Karpas-422 (cell line): ENCODE data around the gene MCTP2. TPM values are rescaled to one million over a fixed set of nuclear protein-coding genes. Genes with fewer than 3 reads are reported as not detected.

Source experiments
- DNase-seq: peaks from one replicate; pipeline ENCODE4 v3.0.0-alpha.2; 2015
- H2AFZ ChIP-seq: fragments of 200-600 bp; sonication (generic); 2 replicates; pipeline ENCODE4 v1.6.1; 2014; ENCODE audit warnings: antibody characterized with exemption, low read length, mixed read lengths
- H3K27ac ChIP-seq: fragments of 200-600 bp; sonication (generic); 2 replicates; pipeline ENCODE4 v1.5.1; 2014; ENCODE audit warnings: mild to moderate bottlenecking, low read length, moderate library complexity
- H3K27me3 ChIP-seq: fragments of 200-600 bp; sonication (generic); 2 replicates; pipeline ENCODE4 v1.6.1; 2014; ENCODE audit warnings: low read length, mixed read lengths
- H3K36me3 ChIP-seq: fragments of 200-600 bp; sonication (generic); 2 replicates; pipeline ENCODE4 v1.6.1; 2014; ENCODE audit warnings: low read length, mixed read lengths; ENCODE audit not compliant: insufficient read depth
- H3K4me1 ChIP-seq: fragments of 200-600 bp; sonication (generic); 2 replicates; pipeline ENCODE4 v1.6.1; 2014; ENCODE audit warnings: mild to moderate bottlenecking, low read length, mixed read lengths
- H3K4me2 ChIP-seq: fragments of 200-600 bp; sonication (generic); 2 replicates; pipeline ENCODE4 v1.6.1; 2014; ENCODE audit warnings: low read length, low read depth, mild to moderate bottlenecking; ENCODE audit not compliant: poor library complexity, severe bottlenecking
- H3K4me3 ChIP-seq: fragments of 200-600 bp; sonication (generic); 2 replicates; pipeline ENCODE4 v1.5.1; 2014; ENCODE audit warnings: mild to moderate bottlenecking, antibody characterized with exemption, low read length, mixed read lengths
- H3K79me2 ChIP-seq: fragments of 200-600 bp; sonication (generic); 2 replicates; pipeline ENCODE4 v1.6.1; 2014; ENCODE audit warnings: mild to moderate bottlenecking, low read length, mixed read lengths
- H3K9ac ChIP-seq: fragments of 200-600 bp; sonication (generic); 2 replicates; pipeline ENCODE4 v1.6.0; 2014; ENCODE audit warnings: low read length
- H3K9me2 ChIP-seq: fragments of 200-600 bp; sonication (generic), shearing (Covaris generic); replicated peaks from 2 replicates; pipeline ENCODE4 v1.6.0; 2014; ENCODE audit warnings: mild to moderate bottlenecking, low read length, moderate library complexity; ENCODE audit not compliant: insufficient read depth
- H3K9me3 ChIP-seq: fragments of 300-700, 200-600 bp; sonication (generic); 2 replicates; pipeline ENCODE4 v1.6.1; 2014; ENCODE audit warnings: low read length, mixed read lengths
- H4K20me1 ChIP-seq: fragments of 200-600 bp; sonication (generic); 2 replicates; pipeline ENCODE4 v1.6.1; 2014; ENCODE audit warnings: mild to moderate bottlenecking, antibody characterized with exemption, low read length, low read depth; ENCODE audit not compliant: insufficient read depth
- total RNA-seq: library from RNA; depleted of rRNA; stranded (reverse); fragments of >200 nt; shearing (Covaris generic); gene quantifications from 2 replicates; pipeline ENCODE4 v1.2.3, GENCODE V29; 2014; ENCODE audit warnings: low replicate concordance

The MCTP2 gene
- total RNA-seq, 1 experiment from 2014 or later = 58.9 TPM

GRCh38 chr15:94432279-94432678 is 200.9 kb downstream of the MCTP2 start:
- no peaks in the 10 kb centered on the region for H3K36me3 ChIP-seq
- no peak overlapping the region for H2AFZ ChIP-seq
- no peak overlapping the region for H3K27ac ChIP-seq
- H3K79me2 ChIP-seq = no peaks in the 10 kb centered on the region
- H3K9ac ChIP-seq = no peak overlapping the region
- H3K9me2 ChIP-seq = no peaks in the 10 kb centered on the region
- H4K20me1 ChIP-seq = no peaks in the 10 kb centered on the region
- no peaks in the 10 kb centered on the region for H3K27me3 ChIP-seq
- DNase-seq = no peak
- no peak overlapping the region for H3K4me2 ChIP-seq
- H3K9me3 ChIP-seq = no peaks in the 10 kb centered on the region
- H3K4me3 ChIP-seq = no peak overlapping the region
- H3K4me1 ChIP-seq = no peaks in the 10 kb centered on the region

DNA sequence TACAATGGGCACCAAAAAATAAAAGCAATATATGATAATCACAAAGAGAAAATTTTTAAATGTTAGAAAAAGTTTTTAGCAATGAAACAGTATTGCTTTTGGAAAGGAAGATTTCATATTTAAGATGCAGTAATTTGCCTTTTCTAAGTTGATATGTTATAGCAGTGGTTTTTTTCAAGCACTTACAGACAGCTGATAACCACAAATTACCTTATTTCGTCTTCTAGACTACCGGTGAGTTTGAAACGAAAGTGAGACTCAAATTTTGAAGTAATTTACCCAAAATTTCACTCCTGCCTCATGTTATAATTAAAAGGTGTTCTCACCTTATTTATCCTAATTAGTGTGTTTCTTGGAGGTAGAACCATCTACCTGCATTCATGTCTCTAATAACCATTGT is 207.8 kb downstream of the MCTP2 start:
- H3K9me3 ChIP-seq = no peaks in the 10 kb centered on the region
- H4K20me1 ChIP-seq = no peaks in the 10 kb centered on the region
- no peaks in the 10 kb centered on the region for H3K36me3 ChIP-seq
- no peaks in the 10 kb centered on the region for H3K27me3 ChIP-seq
- H3K4me3 ChIP-seq = no peak overlapping the region
- H3K9ac ChIP-seq = no peak overlapping the region
- H2AFZ ChIP-seq = no peak overlapping the region
- no peak for DNase-seq
- no peaks in the 10 kb centered on the region for H3K4me1 ChIP-seq
- no peak overlapping the region for H3K27ac ChIP-seq
- H3K79me2 ChIP-seq = no peaks in the 10 kb centered on the region
- no peaks in the 10 kb centered on the region for H3K9me2 ChIP-seq
- H3K4me2 ChIP-seq = no peak overlapping the region

- Histone ChIP-seq H3K9me2 (no peaks in the 10 kb centered on the region), H3K36me3 (no peaks in the 10 kb centered on the region), H3K79me2 (no peaks in the 10 kb centered on the region), H4K20me1 (no peaks in the 10 kb centered on the region), H3K9me3 (no peaks in the 10 kb centered on the region), H3K9ac (no peak overlapping the region), H3K4me3 (no peak overlapping the region), H3K4me1 (no peaks in the 10 kb centered on the region), H2AFZ (no peak overlapping the region), H3K4me2 (no peak overlapping the region), H3K27me3 (no peaks in the 10 kb centered on the region), H3K27ac (no peak overlapping the region)
- DNase-seq = no peak
Observed at GRCh38 chr15:94441760-94442159, 210.4 kb downstream of the MCTP2 start.

DNA sequence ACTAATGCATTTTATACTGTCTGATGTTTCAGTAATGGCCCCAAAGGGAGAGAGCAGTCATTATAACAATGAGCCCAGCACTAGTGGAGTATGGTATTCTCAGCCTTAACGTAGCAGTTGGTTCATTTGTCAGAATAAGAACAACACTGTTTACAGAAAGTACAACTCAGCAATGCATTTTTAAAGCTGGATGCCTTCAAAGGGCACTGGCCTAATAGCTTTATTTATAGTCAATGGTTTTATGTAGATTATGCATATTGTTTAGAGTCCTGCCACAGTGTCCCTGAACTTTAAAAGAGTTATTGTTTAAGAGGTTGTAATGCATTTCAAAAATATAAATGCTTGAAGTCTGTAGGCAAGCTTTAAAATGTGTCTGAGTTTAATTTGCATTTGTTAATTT is 211.1 kb downstream of the MCTP2 start:
- H3K4me2 ChIP-seq = no peak overlapping the region
- no peak overlapping the region for H3K9ac ChIP-seq
- H3K27me3 ChIP-seq = no peaks in the 10 kb centered on the region
- no peaks in the 10 kb centered on the region for H3K36me3 ChIP-seq
- no peaks in the 10 kb centered on the region for H3K9me2 ChIP-seq
- no peaks in the 10 kb centered on the region for H3K9me3 ChIP-seq
- no peak overlapping the region for H3K4me3 ChIP-seq
- no peak overlapping the region for H2AFZ ChIP-seq
- no peaks in the 10 kb centered on the region for H3K79me2 ChIP-seq
- no peak overlapping the region for H3K27ac ChIP-seq
- no peak for DNase-seq
- H4K20me1 ChIP-seq = no peaks in the 10 kb centered on the region
- H3K4me1 ChIP-seq = no peaks in the 10 kb centered on the region

DNA sequence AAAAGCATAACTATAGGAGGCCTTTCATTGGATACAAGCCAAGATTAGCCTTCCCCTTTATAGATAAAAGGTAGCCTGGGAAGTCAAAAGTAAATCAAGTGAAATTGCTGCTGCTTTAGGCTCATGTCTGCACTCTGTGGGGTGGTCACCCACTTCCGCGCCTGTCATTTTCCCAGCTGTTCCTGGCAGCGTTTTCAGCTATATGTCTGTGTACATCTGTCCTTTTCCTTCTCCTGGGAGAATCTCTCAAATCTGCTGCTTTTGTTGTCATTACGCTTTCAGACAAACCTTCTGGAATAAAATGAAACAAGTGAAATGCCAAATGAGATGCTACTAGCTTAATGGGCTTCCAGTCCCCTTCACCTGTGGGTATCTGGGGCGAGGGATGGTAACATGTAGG is 211.8 kb downstream of the MCTP2 start:
- no peak overlapping the region for H3K4me3 ChIP-seq
- no peaks in the 10 kb centered on the region for H4K20me1 ChIP-seq
- H3K9me2 ChIP-seq = no peaks in the 10 kb centered on the region
- H3K79me2 ChIP-seq = no peaks in the 10 kb centered on the region
- H3K4me2 ChIP-seq = no peak overlapping the region
- H3K27me3 ChIP-seq = no peaks in the 10 kb centered on the region
- no peak for DNase-seq
- H3K27ac ChIP-seq = no peak overlapping the region
- no peaks in the 10 kb centered on the region for H3K9me3 ChIP-seq
- H3K9ac ChIP-seq = no peak overlapping the region
- no peaks in the 10 kb centered on the region for H3K4me1 ChIP-seq
- H3K36me3 ChIP-seq = no peaks in the 10 kb centered on the region
- no peak overlapping the region for H2AFZ ChIP-seq

DNA sequence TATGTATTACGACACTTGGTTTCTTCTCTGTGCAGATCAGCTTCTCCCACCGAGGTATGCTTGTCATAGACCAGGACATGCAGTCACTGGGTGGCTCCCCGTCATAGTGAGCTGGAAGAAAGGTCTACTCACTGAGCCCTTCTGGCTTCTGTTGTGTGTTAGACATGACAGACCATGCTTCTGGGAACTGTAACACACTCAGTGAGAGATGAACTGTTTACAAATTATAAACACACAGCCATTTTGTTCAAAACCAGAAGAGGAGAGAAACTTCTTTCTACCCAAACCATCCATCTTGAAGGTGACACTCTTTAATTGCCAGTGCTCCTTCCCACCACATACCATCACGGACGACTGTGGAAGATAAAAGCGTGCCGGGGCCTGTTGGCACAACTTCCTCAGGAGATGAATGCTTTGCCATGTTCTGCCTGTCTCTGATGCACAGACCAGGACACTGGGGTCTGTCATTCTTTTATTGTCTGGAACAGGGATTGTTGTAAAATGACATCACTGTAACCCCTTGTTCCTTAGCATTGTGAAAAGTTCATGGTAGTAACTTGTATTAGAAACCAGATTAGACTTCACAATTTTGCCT is 214.3 kb downstream of the MCTP2 start:
- H3K4me3 ChIP-seq = no peak overlapping the region
- DNase-seq = no peak

DNA sequence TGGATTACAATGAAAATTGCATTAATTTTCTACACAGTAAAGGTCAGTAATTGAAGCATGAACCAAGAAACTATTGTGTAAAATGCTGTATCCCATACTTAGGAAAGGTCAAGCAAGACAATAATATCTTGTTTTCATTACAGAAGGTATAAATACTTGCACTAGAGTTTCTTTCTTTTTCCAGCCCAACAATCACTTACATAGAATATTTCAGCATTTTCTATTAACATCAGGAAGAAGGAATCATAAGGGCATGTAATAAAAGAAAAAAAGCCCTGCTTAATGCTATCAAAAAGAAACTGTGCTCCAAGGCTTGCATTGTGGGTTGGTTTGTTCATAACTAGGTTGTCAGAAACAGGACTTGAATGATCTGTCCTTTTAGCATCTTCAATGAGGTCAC is 215.1 kb downstream of the MCTP2 start:
- no peak for DNase-seq
- Histone ChIP-seq H3K36me3 (no peaks in the 10 kb centered on the region), H2AFZ (no peak overlapping the region), H3K27me3 (no peaks in the 10 kb centered on the region), H3K9me3 (no peaks in the 10 kb centered on the region), H4K20me1 (no peaks in the 10 kb centered on the region), H3K9me2 (no peaks in the 10 kb centered on the region), H3K79me2 (no peaks in the 10 kb centered on the region), H3K4me1 (no peaks in the 10 kb centered on the region), H3K9ac (no peak overlapping the region), H3K27ac (no peak overlapping the region), H3K4me3 (no peak overlapping the region), H3K4me2 (no peak overlapping the region)

More for the DNA sequence above, 214.3 kb downstream of the MCTP2 start:
- Histone ChIP-seq H3K9me3 (no peaks in the 10 kb centered on the region), H3K4me2 (no peak overlapping the region), H3K36me3 (no peaks in the 10 kb centered on the region), H3K79me2 (no peaks in the 10 kb centered on the region), H3K27ac (no peak overlapping the region), H2AFZ (no peak overlapping the region), H3K9me2 (no peaks in the 10 kb centered on the region), H3K9ac (no peak overlapping the region), H4K20me1 (no peaks in the 10 kb centered on the region), H3K27me3 (no peaks in the 10 kb centered on the region), H3K4me1 (no peaks in the 10 kb centered on the region)

DNA sequence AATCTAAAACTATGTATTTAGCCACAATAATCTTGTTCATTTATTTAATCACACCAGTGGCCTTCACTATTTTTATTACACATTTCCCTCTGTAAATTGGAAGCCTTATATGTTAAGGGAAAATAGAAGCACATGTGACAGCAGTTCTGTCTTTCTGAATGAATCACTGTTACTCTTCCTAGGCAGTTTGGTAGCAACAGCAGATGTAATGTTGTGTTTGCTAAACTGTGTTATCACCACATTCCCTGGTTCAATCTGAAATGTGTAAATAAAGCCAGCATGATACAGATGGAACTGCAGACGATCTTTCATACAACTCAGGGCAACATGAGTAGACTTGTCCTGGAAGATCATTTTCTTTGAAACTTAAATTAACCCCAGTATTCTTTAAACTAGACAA is 220.1 kb downstream of the MCTP2 start:
- H3K79me2 ChIP-seq = no peaks in the 10 kb centered on the region
- no peaks in the 10 kb centered on the region for H3K9me3 ChIP-seq
- no peaks in the 10 kb centered on the region for H3K36me3 ChIP-seq
- H3K9me2 ChIP-seq = no peaks in the 10 kb centered on the region
- no peak overlapping the region for H3K9ac ChIP-seq
- no peaks in the 10 kb centered on the region for H3K27me3 ChIP-seq
- no peak overlapping the region for H3K27ac ChIP-seq
- H3K4me3 ChIP-seq = no peak overlapping the region
- no peaks in the 10 kb centered on the region for H4K20me1 ChIP-seq
- H3K4me1 ChIP-seq = no peaks in the 10 kb centered on the region
- no peak for DNase-seq
- no peak overlapping the region for H3K4me2 ChIP-seq
- H2AFZ ChIP-seq = no peak overlapping the region
